Panc1 (cell line): ENCODE data around the gene MAML3. TPM values are rescaled to one million over a fixed set of nuclear protein-coding genes. Genes with fewer than 3 reads are reported as not detected.

ENCODE experiments used
- ATAC-seq: fragments of 200-7000 bp; cut with Tn5 transposase; 2 replicates; pipeline ENCODE4 v1.9.1; 2020; ENCODE audit warnings: mild to moderate bottlenecking, moderate library complexity
- BruUV-seq: library from RNA; stranded (reverse); fragments of 400-500 nt; replicated peaks from 2 replicates; lab custom pipeline; 2021; lab: Mats Ljungman, UMichigan
- CTCF ChIA-PET: fragments of 300-600 bp; sonication (Branson Sonifier 250); formaldehyde crosslinking; loops from one replicate; lab custom pipeline; 2022; ENCODE audit warnings: antibody characterized with exemption; lab: Charles Lee
- POLR2A ChIA-PET: fragments of 300-600 bp; sonication (Branson Sonifier 250); formaldehyde crosslinking; loops from one replicate; lab custom pipeline; 2022; ENCODE audit warnings: antibody characterized with exemption; lab: Charles Lee
- DNase-seq: peaks from one replicate; pipeline ENCODE4 v3.0.0-alpha.2; 2010; ENCODE audit warnings: low read depth, low spot score
- H3K27ac ChIP-seq: 2 replicates; pipeline ENCODE4 v1.5.1; 2011; ENCODE audit warnings: mild to moderate bottlenecking, low read length, inconsistent platforms
- H3K27me3 ChIP-seq: fragments of 200-500 bp; sonication (Bioruptor generic); 2 replicates; pipeline ENCODE4 v1.6.0; 2014; ENCODE audit warnings: low read length, inconsistent platforms; ENCODE audit not compliant: control insufficient read depth, insufficient read depth
- H3K36me3 ChIP-seq: fragments of 200-500 bp; sonication (Bioruptor generic); 2 replicates; pipeline ENCODE4 v1.5.1; 2014; ENCODE audit warnings: inconsistent platforms, mild to moderate bottlenecking, low read length, moderate library complexity; ENCODE audit not compliant: control insufficient read depth, insufficient read depth
- H3K4me1 ChIP-seq: 2 replicates; pipeline ENCODE4 v1.5.1; 2011; ENCODE audit warnings: inconsistent platforms, mild to moderate bottlenecking, low read length, moderate library complexity; ENCODE audit not compliant: control insufficient read depth, insufficient read depth
- H3K4me3 ChIP-seq, 2 experiments: 2 replicates each; pipeline ENCODE4 v1.5.1; 2011 to 2012; ENCODE audit warnings: low read depth in 2 of 2, low read length in 2 of 2, mild to moderate bottlenecking in 2 of 2, inconsistent platforms in 1 of 2, moderate library complexity in 1 of 2
- H3K9me3 ChIP-seq: fragments of 200-500 bp; sonication (Bioruptor generic); 2 replicates; pipeline ENCODE4 v1.5.1; 2014; ENCODE audit warnings: low read depth, mild to moderate bottlenecking, inconsistent platforms, low read length, moderate library complexity; ENCODE audit not compliant: control insufficient read depth, insufficient read depth
- POLR2AphosphoS5 ChIP-seq: IDR thresholded peaks from 2 replicates; pipeline ENCODE4 v1.6.1; 2012; ENCODE audit warnings: mild to moderate bottlenecking, low read depth, low read length, moderate library complexity
- SIN3A ChIP-seq: IDR thresholded peaks from 2 replicates; pipeline ENCODE4 v1.6.1; 2012; ENCODE audit warnings: low read depth, mild to moderate bottlenecking, low read length, moderate library complexity, borderline replicate concordance; ENCODE audit not compliant: insufficient read depth
- TCF7L2 ChIP-seq: IDR thresholded peaks from 2 replicates; pipeline ENCODE4 v1.6.1; 2011; ENCODE audit warnings: mild to moderate bottlenecking, low read depth, low read length, inconsistent platforms
- in situ Hi-C: cut with HindIII; loops from 2 replicates; pipeline ENCODE4 v1.10.0; 2016; ENCODE audit warnings: low sequenced_read_pairs, low pct_unique_long_range_greater_than_20kb
- intact Hi-C: fragments of 100-400 bp; cut with micrococcal nuclease; formaldehyde crosslinking; loops from one replicate; pipeline ENCODE4 v1.10.0; 2022; ENCODE audit not compliant: unreplicated experiment
- total RNA-seq: library from RNA; stranded (reverse); gene quantifications from one replicate; pipeline ENCODE4 v1.2.1, GENCODE V29; 2021; ENCODE audit not compliant: unreplicated experiment
- TF ChIP-seq, protein P1 (sequence below): fragments of 450-650 bp; IDR thresholded peaks from 2 replicates; pipeline ENCODE4 v1.5.1; 2017; ENCODE audit warnings: mild to moderate bottlenecking
- TF ChIP-seq, protein P2 (sequence below), 2 experiments: IDR thresholded peaks; 2 replicates each; pipeline ENCODE4 v1.6.1; 2011 to 2012; ENCODE audit warnings: low read depth in 2 of 2, control low read depth in 1 of 2, low read length in 1 of 2, mild to moderate bottlenecking in 1 of 2, moderate library complexity in 1 of 2; ENCODE audit not compliant: insufficient read depth in 1 of 2

The MAML3 gene
- total RNA-seq, 1 experiment from 2014 or later, result 7.7 TPM

DNA sequence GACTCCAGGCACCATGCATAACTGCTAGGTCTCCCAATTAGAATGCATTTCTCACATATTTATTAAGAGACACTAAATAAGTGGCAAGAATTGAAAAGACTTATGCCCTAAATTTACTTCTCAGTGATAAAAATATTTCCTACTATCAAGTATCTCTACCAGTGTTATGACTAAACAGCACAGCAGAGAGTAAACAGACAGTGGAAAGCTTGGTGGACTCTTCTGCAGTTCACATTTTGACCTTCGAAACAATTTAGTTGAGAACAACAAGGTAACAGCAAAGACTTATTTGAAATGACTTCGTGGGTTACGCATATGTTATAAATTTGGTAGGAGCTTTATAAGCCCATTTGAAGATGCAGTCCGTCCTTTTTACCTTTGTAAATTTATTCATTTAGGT is 16.3 kb upstream of the MAML3 start:
- no peak overlapping the region for H3K27ac ChIP-seq
- no peaks in the 10 kb centered on the region for H3K27me3 ChIP-seq
- CTCF ChIA-PET, result no interaction called here
- POLR2A ChIA-PET, result no interaction called here
- no TSS peak for BruUV-seq
- no peak for ATAC-seq
- H3K9me3 ChIP-seq, result no peaks in the 10 kb centered on the region
- in situ Hi-C loops (no loop called here), intact Hi-C loops (no loop called here)
- TF ChIP-seq, protein P1, sequence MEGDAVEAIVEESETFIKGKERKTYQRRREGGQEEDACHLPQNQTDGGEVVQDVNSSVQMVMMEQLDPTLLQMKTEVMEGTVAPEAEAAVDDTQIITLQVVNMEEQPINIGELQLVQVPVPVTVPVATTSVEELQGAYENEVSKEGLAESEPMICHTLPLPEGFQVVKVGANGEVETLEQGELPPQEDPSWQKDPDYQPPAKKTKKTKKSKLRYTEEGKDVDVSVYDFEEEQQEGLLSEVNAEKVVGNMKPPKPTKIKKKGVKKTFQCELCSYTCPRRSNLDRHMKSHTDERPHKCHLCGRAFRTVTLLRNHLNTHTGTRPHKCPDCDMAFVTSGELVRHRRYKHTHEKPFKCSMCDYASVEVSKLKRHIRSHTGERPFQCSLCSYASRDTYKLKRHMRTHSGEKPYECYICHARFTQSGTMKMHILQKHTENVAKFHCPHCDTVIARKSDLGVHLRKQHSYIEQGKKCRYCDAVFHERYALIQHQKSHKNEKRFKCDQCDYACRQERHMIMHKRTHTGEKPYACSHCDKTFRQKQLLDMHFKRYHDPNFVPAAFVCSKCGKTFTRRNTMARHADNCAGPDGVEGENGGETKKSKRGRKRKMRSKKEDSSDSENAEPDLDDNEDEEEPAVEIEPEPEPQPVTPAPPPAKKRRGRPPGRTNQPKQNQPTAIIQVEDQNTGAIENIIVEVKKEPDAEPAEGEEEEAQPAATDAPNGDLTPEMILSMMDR, result no peak
- TF ChIP-seq, protein P2, sequence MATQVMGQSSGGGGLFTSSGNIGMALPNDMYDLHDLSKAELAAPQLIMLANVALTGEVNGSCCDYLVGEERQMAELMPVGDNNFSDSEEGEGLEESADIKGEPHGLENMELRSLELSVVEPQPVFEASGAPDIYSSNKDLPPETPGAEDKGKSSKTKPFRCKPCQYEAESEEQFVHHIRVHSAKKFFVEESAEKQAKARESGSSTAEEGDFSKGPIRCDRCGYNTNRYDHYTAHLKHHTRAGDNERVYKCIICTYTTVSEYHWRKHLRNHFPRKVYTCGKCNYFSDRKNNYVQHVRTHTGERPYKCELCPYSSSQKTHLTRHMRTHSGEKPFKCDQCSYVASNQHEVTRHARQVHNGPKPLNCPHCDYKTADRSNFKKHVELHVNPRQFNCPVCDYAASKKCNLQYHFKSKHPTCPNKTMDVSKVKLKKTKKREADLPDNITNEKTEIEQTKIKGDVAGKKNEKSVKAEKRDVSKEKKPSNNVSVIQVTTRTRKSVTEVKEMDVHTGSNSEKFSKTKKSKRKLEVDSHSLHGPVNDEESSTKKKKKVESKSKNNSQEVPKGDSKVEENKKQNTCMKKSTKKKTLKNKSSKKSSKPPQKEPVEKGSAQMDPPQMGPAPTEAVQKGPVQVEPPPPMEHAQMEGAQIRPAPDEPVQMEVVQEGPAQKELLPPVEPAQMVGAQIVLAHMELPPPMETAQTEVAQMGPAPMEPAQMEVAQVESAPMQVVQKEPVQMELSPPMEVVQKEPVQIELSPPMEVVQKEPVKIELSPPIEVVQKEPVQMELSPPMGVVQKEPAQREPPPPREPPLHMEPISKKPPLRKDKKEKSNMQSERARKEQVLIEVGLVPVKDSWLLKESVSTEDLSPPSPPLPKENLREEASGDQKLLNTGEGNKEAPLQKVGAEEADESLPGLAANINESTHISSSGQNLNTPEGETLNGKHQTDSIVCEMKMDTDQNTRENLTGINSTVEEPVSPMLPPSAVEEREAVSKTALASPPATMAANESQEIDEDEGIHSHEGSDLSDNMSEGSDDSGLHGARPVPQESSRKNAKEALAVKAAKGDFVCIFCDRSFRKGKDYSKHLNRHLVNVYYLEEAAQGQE (IDR thresholded peaks at IDR 0.05; ENCODE audit: insufficient read depth in 1 of 2, low read depth in 2 of 2, low read length in 1 of 2), result no peak
- TF ChIP-seq TCF7L2 (no peak), SIN3A (no peak), POLR2AphosphoS5 (no peak)
- no peaks in the 10 kb centered on the region for H3K36me3 ChIP-seq
- H3K4me1 ChIP-seq, result no peaks in the 10 kb centered on the region
- DNase-seq, result no peak
- no peak overlapping the region for H3K4me3 ChIP-seq

DNA sequence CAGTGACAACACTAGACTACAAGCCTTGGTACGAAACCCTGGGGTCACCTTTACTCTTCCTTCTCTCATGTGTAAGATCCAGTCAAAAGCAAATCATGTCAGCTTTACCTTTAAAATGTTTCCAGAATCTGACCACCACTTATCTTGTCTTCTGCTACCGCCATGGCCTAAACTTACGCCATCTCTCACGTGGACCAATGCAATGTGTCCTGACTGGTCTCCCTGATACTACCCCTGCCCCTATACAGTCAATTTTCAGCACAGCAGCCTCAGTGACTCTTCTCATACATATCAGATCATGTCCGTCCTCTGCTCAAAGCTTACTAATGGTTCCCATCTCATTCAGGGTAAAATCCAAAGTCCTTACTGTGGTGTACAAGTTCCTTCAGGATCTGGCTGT is 15.0 kb upstream of the MAML3 start:
- in situ Hi-C loops (no loop called here), intact Hi-C loops (no loop called here)
- Histone ChIP-seq H3K27me3 (no peaks in the 10 kb centered on the region), H3K36me3 (no peaks in the 10 kb centered on the region), H3K4me1 (no peaks in the 10 kb centered on the region), H3K9me3 (no peaks in the 10 kb centered on the region), H3K27ac (no peak overlapping the region), H3K4me3 (no peak overlapping the region)
- DNase-seq, result no peak
- TF ChIP-seq, protein P1, result no peak
- TF ChIP-seq, protein P2 (IDR thresholded peaks at IDR 0.05; ENCODE audit: insufficient read depth in 1 of 2, low read depth in 2 of 2, low read length in 1 of 2), result no peak
- no peak for TF ChIP-seq POLR2AphosphoS5
- TF ChIP-seq TCF7L2, result no peak
- TF ChIP-seq SIN3A, result no peak
- ATAC-seq, result no peak
- ChIA-PET CTCF (no interaction called here), POLR2A (no interaction called here)
- no TSS peak for BruUV-seq
